Muscle of leg (tissue), 11 donors: ENCODE results near the gene CCDC27. TPM values are rescaled to one million over a fixed set of nuclear protein-coding genes. Genes with fewer than 3 reads are reported as not detected.

Source experiments
- DNase-seq: peaks from one replicate; pipeline ENCODE4 v3.0.0; 2013
- H3K27ac ChIP-seq: one replicate; pipeline ENCODE4 v1.5.1; 2013; ENCODE audit warnings: mild to moderate bottlenecking, low read length, control low read depth
- H3K27me3 ChIP-seq: one replicate; pipeline ENCODE4 v1.6.1; 2013; ENCODE audit warnings: low read length; ENCODE audit not compliant: control insufficient read depth, insufficient read depth
- H3K36me3 ChIP-seq: one replicate; pipeline ENCODE4 v1.6.1; 2013; ENCODE audit warnings: low read length; ENCODE audit not compliant: control insufficient read depth, insufficient read depth
- H3K4me1 ChIP-seq: one replicate; pipeline ENCODE4 v1.6.1; 2013; ENCODE audit warnings: low read length; ENCODE audit not compliant: control insufficient read depth, insufficient read depth
- H3K4me3 ChIP-seq: one replicate; pipeline ENCODE4 v1.5.1; 2013; ENCODE audit warnings: low read length, control low read depth
- H3K9me3 ChIP-seq: replicated peaks from 2 replicates; pipeline ENCODE4 v1.6.1; 2013; ENCODE audit warnings: low read depth, low read length; ENCODE audit not compliant: control insufficient read depth
- WGBS: methylation state at CpG from one replicate; pipeline ENCODE4 v1.1.5; 2013; ENCODE audit warnings: missing lambda C conversion rate; ENCODE audit not compliant: insufficient coverage; 5-methylcytosine and 5-hydroxymethylcytosine counted together
- polyA plus RNA-seq, 8 donors: library from polyadenylated mRNA; unstranded; fragments of 120-200 nt; gene quantifications; one replicate each; pipeline versions ENCODE4 v1.2.1 to v1.2.3, GENCODE V29; 2013; ENCODE audit warnings: inconsistent platforms in 1 of 8, low replicate concordance in 1 of 8; ENCODE audit not compliant: insufficient read length in 8 of 8, insufficient read depth in 1 of 8
- total RNA-seq: library from RNA; stranded (reverse); fragments of 120-200 nt; gene quantifications from one replicate; pipeline ENCODE4 v1.2.4, GENCODE V29; 2013

CCDC27 gene
- total and polyA plus RNA-seq, 9 donors = 0.07 to 0.18 (median 0.10) TPM; not detected in 1

DNA sequence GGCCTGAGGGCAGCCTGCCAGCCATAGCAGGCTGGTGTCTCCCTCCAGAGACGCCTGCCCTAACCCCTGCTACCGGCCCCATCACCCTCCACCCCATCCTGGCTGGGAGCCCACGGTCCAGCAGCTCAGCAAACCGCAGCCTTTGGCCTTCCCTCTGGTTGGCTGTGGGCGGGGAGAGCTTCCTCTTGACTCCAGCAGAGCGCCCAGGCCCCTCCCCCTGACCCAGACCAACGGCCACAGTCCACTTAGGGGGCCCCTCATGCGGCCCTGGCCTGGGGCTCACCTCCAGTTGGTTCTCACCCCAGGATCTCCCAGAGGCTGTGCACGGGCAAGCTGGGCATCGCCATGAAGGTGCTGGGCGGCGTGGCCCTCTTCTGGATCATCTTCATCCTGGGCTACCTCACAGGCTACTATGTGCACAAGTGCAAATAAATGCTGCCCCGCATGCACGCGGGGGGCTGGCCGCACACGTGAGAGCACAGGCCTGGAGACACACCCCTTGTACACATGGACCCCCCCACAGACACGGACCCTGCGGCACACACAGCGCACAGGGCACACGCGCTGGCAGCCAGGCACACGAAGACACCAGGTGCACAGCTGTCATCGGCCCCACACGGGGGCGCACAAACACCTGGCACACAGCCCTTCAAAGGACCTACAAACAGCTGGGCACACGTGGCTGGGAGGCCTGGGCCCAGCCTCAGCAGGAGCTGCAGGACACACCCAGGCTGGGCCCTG is 23.4 kb downstream of the CCDC27 start:
- peak; percentile 57 for DNase-seq
- Histone ChIP-seq H3K36me3 (peaks cover 25% of the 10 kb centered on the region), H3K27ac (no peak overlapping the region), H3K27me3 (peaks cover 2% of the 10 kb centered on the region), H3K4me3 (no peak overlapping the region), H3K4me1 (peaks cover 54% of the 10 kb centered on the region), H3K9me3 (no peaks in the 10 kb centered on the region)
- 22% methylated on average over 25 of the region's 27 CpGs for WGBS

DNA sequence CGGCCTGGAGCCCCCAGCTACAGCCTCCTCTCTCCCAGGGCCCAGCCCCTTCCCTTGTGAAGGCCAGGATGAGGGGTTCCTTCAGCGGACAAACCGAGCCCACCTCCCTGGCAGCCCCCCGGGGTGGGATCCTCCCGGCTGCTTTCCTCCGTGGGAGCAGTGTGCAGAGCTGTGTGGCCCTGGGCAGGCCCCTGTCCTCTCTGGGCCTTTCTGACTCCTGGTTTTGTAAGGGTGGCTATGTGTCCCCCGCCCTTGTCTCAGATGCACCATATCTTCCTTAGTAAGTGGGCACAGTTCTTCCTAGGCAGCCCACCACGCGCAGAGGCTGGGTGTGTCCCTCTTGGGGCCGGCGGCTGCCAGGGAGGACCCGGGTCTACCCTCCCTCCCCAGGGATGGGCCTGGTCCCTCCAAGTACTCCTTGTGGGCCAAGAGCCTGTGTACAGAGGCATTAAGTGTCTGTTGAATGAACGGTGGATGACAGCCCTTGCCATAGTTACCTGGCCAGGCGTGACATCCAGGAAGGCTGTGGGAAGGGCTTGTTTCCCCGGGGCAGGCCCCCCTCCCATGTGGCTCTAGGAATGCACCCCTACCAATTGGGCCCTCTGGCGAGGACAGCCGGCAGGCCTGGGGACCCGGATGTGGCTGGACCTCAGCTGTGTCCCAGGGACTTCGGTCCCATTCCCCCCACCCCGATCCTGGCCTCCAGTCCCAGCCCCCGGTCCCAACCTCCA is 24.1 kb downstream of the CCDC27 start:
- Histone ChIP-seq H3K4me1 (peaks cover 47% of the 10 kb centered on the region), H3K4me3 (no peak overlapping the region), H3K36me3 (peaks cover 32% of the 10 kb centered on the region), H3K27me3 (no peaks in the 10 kb centered on the region), H3K9me3 (no peaks in the 10 kb centered on the region), H3K27ac (no peak overlapping the region)
- DNase-seq = no peak
- WGBS = 66% methylated on average over 8 of the region's 21 CpGs

DNA sequence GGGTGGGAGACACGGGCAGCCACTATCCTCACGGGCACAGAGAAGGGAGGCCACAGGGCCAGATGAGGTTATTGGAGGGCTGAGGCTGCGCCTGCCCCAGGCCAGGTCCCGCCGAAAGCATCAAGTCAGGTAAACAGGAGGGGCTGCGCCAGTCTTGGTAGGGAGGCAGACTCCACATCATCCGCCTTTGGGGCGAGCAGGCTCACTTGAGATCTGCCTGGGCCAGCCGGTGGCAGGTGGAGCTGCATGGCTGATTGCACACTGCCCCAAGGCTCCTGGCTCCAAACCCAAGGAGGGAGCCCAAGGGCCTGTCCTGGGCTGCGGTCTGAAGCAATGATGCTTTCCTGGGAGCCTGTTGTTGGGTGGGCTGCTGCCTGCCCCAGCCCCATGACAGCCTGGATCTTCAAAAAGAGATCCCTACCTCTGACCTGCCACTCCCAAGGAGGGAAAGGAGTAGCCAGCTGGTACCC is 24.9 kb downstream of the CCDC27 start:
- peaks cover 40% of the 10 kb centered on the region for H3K4me1 ChIP-seq
- no peak for DNase-seq
- H3K4me3 ChIP-seq = no peak overlapping the region
- H3K36me3 ChIP-seq = peaks cover 37% of the 10 kb centered on the region
- H3K9me3 ChIP-seq = no peaks in the 10 kb centered on the region
- WGBS = 68% methylated on average over 7 of the region's 10 CpGs
- H3K27me3 ChIP-seq = no peaks in the 10 kb centered on the region
- no peak overlapping the region for H3K27ac ChIP-seq

DNA sequence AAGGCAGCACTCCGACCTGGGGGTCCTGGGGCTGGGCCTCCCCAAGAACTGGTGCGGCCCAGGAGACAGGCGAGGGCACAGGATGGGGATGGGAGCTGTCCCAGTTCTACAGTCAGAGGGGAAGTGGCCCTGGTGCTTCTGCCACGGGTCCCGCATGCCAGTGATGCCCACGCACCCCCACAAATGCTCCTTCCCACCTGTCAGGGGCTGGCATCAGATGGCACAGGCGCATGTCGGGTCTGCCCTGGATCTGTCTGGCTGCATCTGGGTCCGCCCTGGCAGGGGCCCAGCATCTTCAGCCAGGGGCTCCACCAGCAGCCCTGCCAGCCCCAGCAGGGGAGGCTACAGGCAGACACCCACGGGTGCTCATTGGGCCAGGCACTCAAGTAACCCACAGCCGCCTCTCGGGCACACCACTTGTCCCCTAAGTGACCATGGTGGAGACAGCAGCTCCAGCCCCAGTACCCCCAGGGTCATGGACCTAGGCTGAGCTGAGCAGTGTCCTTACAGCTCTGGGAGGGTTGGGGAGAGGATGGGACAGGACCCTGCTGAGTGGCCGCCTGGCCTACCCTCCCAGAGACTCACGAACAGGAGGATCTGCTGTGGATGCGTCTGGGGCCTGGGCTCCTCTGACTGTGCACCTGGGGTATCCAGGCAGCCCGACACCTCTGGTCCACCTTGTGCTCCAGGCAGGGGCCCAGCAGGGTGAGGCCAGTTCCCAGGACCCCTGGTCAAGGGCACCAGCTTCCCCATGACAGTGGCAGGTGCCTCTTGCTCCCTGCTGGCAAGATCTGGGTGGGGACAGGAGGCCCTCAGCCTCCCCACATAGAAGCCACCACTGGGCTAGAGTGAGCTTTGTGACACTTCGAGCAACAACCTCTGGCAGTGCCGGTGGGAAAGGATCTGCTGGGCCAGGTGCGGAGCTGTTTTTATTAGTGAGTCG is 25.7 kb downstream of the CCDC27 start:
- DNase-seq = no peak
- H3K36me3 ChIP-seq = peaks cover 40% of the 10 kb centered on the region
- no peaks in the 10 kb centered on the region for H3K9me3 ChIP-seq
- WGBS = 83% methylated on average over 13 of the region's 20 CpGs
- H3K4me3 ChIP-seq = no peak overlapping the region
- H3K4me1 ChIP-seq = peaks cover 38% of the 10 kb centered on the region
- no peak overlapping the region for H3K27ac ChIP-seq
- H3K27me3 ChIP-seq = no peaks in the 10 kb centered on the region

DNA sequence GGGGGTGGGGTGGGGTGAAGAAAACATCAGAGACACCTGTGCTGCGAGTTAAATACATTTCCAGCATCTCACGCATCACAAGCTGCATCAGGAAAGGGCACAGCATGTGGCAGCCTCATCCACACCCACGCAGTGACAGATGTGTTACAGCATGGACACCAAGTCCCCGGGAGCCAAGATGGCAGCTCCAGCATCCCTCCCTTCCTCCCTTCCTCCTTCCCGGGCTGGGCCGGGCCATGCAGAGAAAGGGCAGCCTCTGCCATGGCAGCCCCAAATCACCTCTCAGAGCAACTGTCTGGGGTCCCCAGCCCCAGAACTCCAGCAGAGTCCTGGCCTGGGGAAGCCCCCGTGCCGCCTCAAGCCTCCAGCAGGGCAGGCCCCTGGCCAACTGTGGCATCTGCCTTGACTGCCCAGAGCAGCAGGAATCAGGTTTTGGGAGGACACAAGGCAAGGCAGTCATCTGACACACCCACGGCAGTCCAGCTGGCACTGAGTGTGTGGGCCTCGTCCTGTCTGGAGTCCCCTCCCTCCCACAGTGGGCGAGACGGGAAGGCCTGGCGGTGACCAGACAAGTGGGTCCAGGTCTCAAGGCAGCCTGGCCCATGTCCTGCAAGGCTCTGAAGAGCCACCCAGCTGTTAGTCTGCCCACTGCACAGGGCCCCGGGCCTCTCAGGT is 26.5 kb downstream of the CCDC27 start:
- H3K4me1 ChIP-seq = peaks cover 34% of the 10 kb centered on the region
- H3K36me3 ChIP-seq = peaks cover 44% of the 10 kb centered on the region
- H3K27me3 ChIP-seq = no peaks in the 10 kb centered on the region
- no peak overlapping the region for H3K27ac ChIP-seq
- 63% methylated on average over 12 of the region's 14 CpGs for WGBS
- no peak for DNase-seq
- no peak overlapping the region for H3K4me3 ChIP-seq
- no peaks in the 10 kb centered on the region for H3K9me3 ChIP-seq

DNA sequence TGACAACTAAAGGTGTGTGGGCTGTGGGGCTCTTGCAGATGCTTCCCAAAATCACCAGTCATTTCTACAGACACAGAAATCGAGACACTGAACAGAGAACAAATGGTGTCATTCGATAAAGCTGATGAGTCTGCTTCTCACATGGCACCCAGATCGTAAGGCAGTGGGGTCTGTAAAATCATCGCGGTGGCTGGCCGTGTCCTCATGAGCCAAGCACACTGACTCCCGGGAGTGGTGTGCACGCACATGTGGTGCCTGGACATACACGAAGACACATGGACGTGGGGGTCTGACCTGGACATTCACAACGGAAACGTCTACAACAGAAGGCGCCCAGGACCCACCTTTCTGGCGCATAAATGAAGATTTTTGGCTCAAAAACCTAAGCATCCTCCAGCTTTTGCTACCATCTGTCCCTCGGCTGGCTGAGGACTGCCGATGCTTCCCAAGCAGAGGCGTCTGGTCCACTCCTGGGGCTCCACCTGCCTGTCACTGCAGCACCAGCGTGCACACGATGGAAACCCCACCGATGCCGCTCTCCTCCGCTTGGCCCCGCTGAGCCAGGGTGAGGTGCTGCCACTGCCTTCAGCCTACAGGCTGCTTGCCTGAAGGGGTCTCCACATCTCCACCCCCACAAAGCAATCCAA is 27.1 kb downstream of the CCDC27 start:
- no peak overlapping the region for H3K4me3 ChIP-seq
- H3K27me3 ChIP-seq = no peaks in the 10 kb centered on the region
- peaks cover 50% of the 10 kb centered on the region for H3K36me3 ChIP-seq
- H3K27ac ChIP-seq = no peak overlapping the region
- no peak for DNase-seq
- 81% methylated on average over 16 of the region's 23 CpGs for WGBS
- H3K4me1 ChIP-seq = peaks cover 34% of the 10 kb centered on the region
- H3K9me3 ChIP-seq = no peaks in the 10 kb centered on the region

DNA sequence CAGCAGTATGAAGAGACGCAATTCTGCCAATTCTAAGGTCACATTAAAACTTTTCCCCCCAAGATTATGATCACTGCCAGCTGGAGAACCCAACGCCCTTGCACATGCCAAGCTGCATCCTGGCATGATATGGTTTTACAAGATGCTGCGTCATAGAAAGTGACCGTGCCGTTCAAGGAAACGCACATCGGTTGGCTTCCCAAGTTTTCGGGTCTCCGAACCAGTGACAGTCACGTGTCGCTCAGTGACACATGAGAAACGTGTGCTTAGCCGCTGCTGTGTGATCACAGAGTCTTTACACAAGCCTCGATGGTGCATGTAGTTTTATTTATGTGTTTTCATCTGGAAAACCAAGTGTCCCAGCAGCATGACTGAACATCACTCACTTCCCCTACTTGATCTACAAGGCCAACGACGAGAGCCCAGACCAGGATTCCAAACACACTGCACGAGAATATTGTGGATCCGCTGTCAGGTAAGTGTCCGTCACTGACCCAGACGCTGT is 27.7 kb downstream of the CCDC27 start:
- 92% methylated on average over 16 of the region's 20 CpGs for WGBS

DNA sequence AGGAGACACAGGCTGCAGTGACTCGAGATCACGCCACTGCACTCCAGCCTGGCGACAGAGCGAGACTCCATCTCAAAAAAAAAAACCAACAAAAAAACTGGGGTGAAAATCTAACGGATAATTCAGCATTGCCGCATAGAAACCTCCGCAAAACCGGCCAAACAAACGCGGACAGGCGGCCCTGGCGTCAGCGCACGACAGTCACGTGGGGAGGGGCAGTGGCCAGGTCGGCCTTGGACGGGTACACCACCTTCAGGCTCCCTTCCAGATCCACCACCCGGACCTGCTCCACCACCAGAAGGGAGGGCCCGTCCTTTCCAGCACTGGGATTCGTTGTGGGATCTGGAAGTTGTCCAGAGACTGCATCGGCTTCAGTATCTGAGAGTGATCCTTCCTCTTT is 28.7 kb downstream of the CCDC27 start:
- Histone ChIP-seq H3K4me3 (no peak overlapping the region), H3K9me3 (no peaks in the 10 kb centered on the region), H3K36me3 (peaks cover 63% of the 10 kb centered on the region), H3K27ac (no peak overlapping the region), H3K4me1 (peaks cover 22% of the 10 kb centered on the region), H3K27me3 (no peaks in the 10 kb centered on the region)
- DNase-seq = no peak
- 86% methylated on average over 17 of the region's 21 CpGs for WGBS

More for the DNA sequence above, 27.7 kb downstream of the CCDC27 start:
- Histone ChIP-seq H3K27ac (no peak overlapping the region), H3K27me3 (no peaks in the 10 kb centered on the region), H3K4me3 (no peak overlapping the region), H3K4me1 (peaks cover 31% of the 10 kb centered on the region), H3K9me3 (no peaks in the 10 kb centered on the region), H3K36me3 (peaks cover 55% of the 10 kb centered on the region)
- no peak for DNase-seq
